Esophagus squamous epithelium (tissue), 4 donors: ENCODE data around the gene DDX3X.

Experiments
- CTCF ChIP-seq, 6 experiments: fragments of 450-650 bp in 4 of 6; fragments of 200-600 bp in 2 of 6; sonication (generic) in 2 of 6; IDR thresholded peaks; one replicate each; pipeline ENCODE4 v1.5.1; 2016 to 2019; ENCODE audit warnings: antibody characterized with exemption in 6 of 6, mild to moderate bottlenecking in 4 of 6, moderate library complexity in 4 of 6
- POLR2A ChIP-seq, 4 donors: fragments of 450-650 bp; IDR thresholded peaks; one replicate each; pipeline ENCODE4 v1.6.1; 2017; ENCODE audit warnings: antibody characterized with exemption in 4 of 4, mild to moderate bottlenecking in 4 of 4, moderate library complexity in 3 of 4

- TF ChIP-seq CTCF (IDR thresholded peaks at IDR 0.05) (no peak), POLR2A (IDR thresholded peaks at IDR 0.05) (no peak)
These were observed 73.9 kb downstream of the DDX3X start for GRCh38 chrX:41407816-41408215.
